Activated CD8-positive, alpha-beta memory T cell treated with anti-CD3 and anti-CD28 coated beads, Interleukin-2, amount 50 U/mL, for 48 hours (primary cell): ENCODE measurements around the gene UBFD1.
"Not testable (repeated sequence)": the region's sequence is repeated elsewhere in the genome, so short reads cannot be mapped to it uniquely, and the experiment has no call there.

Experiments
- DNase-seq: peaks from one replicate; pipeline ENCODE4 v3.0.0-alpha.2; 2020

UBFD1 gene

GRCh38 chr16:23610905-23611304 lies 53.4 kb downstream of the UBFD1 start:
- DNase-seq: not testable (repeated sequence)

GRCh38 chr16:23611936-23612335 lies 54.4 kb downstream of the UBFD1 start:
- DNase-seq: no peak

GRCh38 chr16:23615805-23616204 lies 58.3 kb downstream of the UBFD1 start:
- no peak for DNase-seq
